ENCODE data around the gene RNF213. TPM values are rescaled to one million over a fixed set of nuclear protein-coding genes. Genes with fewer than 3 reads are reported as not detected.
A peak's percentile ranks its signal among the peaks of the same experiment; 100 is the strongest.

Gene RNF213
- total and polyA plus RNA-seq, 8 donors = 21.9 to 94.7 (median 37.8) TPM

- no peak for ATAC-seq
- TF ChIP-seq CTCF (IDR thresholded peaks at IDR 0.05) = no peak
- Histone ChIP-seq H3K9me3 (no peaks in the 10 kb centered on the region), H3K27ac (no peak overlapping the region), H3K4me3 (no peak overlapping the region), H3K36me3 (peaks cover 0 to 20% (median 19%) of the 10 kb centered on the region in 3 donors), H3K4me1 (no peaks in the 10 kb centered on the region), H3K27me3 (no peaks in the 10 kb centered on the region)
- intact Hi-C loops (cut with DNase I) = no loop called here
- no peak for DNase-seq
- WGBS, 2 donors = 83 to 86% methylated on average over 4 of the region's 4 CpGs
- FAIRE-seq = no peak
Observed at GRCh38 chr17:80393961-80394360, 133.3 kb downstream of the RNF213 start.

- Histone ChIP-seq H3K4me3 (no peak overlapping the region), H3K9me3 (no peaks in the 10 kb centered on the region), H3K36me3 (peaks cover 0 to 14% (median 12%) of the 10 kb centered on the region in 3 donors), H3K4me1 (no peaks in the 10 kb centered on the region), H3K27ac (no peak overlapping the region), H3K27me3 (no peaks in the 10 kb centered on the region)
- FAIRE-seq (no peak), ATAC-seq (peak in 2 of 4 donors; percentile 23 to 49), DNase-seq (no peak)
- WGBS, 2 donors = 47 to 50% methylated on average over 11 of the region's 11 CpGs
- intact Hi-C loops (cut with DNase I) = no loop called here
- no peak for TF ChIP-seq CTCF (IDR thresholded peaks at IDR 0.05)
Observed at GRCh38 chr17:80394629-80395216, 134.1 kb downstream of the RNF213 start.

GRCh38 chr17:80395402-80396151, 134.9 kb downstream of the RNF213 start:
- peaks cover 0 to 5% (median 3%) of the 10 kb centered on the region in 3 donors for H3K36me3 ChIP-seq
- ATAC-seq = peak in 1 of 4 donors; percentile 27
- FAIRE-seq = no peak

GRCh38 chr17:80396157-80397033, 135.7 kb downstream of the RNF213 start:
- no peak for FAIRE-seq
- no peaks in the 10 kb centered on the region for H3K4me1 ChIP-seq
- intact Hi-C loops (cut with DNase I) = no loop called here
- no peak for DNase-seq
- peak in 1 of 4 donors; percentile 24 for ATAC-seq
- WGBS, 2 donors = 59 to 72% methylated on average over 9 of the region's 9 CpGs
- H3K4me3 ChIP-seq = no peak overlapping the region
- no peak overlapping the region for H3K27ac ChIP-seq
- no peaks in the 10 kb centered on the region for H3K9me3 ChIP-seq
- no peaks in the 10 kb centered on the region for H3K27me3 ChIP-seq
- TF ChIP-seq CTCF (IDR thresholded peaks at IDR 0.05) = no peak
- no peaks in the 10 kb centered on the region for H3K36me3 ChIP-seq

More at GRCh38 chr17:80395402-80396151, 134.9 kb downstream of the RNF213 start:
- DNase-seq = no peak
- Histone ChIP-seq H3K9me3 (no peaks in the 10 kb centered on the region), H3K4me3 (no peak overlapping the region), H3K27me3 (no peaks in the 10 kb centered on the region), H3K27ac (no peak overlapping the region), H3K4me1 (no peaks in the 10 kb centered on the region)
- 83 to 88% methylated on average over 15 of the region's 15 CpGs for WGBS, 2 donors
- no peak for TF ChIP-seq CTCF (IDR thresholded peaks at IDR 0.05)
- intact Hi-C loops (cut with DNase I) = no loop called here
